Gastrocnemius medialis (tissue), 4 donors: ENCODE results near the gene PPP1R16B.

Experiments
- CTCF ChIP-seq, 5 experiments: fragments of 450-650 bp in 3 of 5; fragments of 200-600 bp in 2 of 5; sonication (generic) in 2 of 5; IDR thresholded peaks in 4 of 5; conservative IDR thresholded peaks in 1 of 5; 1 replicate in 4 of 5; 2 replicates in 1 of 5; pipeline ENCODE4 v1.5.1; 2016 to 2019; ENCODE audit warnings: antibody characterized with exemption in 5 of 5, mild to moderate bottlenecking in 3 of 5, moderate library complexity in 3 of 5
- POLR2A ChIP-seq, 2 donors: fragments of 450-650 bp; IDR thresholded peaks; one replicate each; pipeline ENCODE4 v1.6.1; 2017; ENCODE audit warnings: antibody characterized with exemption in 2 of 2, mild to moderate bottlenecking in 2 of 2, moderate library complexity in 2 of 2

- no peak for TF ChIP-seq CTCF (IDR thresholded peaks at IDR 0.05 in 4 of 5, conservative IDR thresholded peaks at IDR 0.05 in 1 of 5)
- TF ChIP-seq POLR2A (IDR thresholded peaks at IDR 0.05), result no peak
Measured at GRCh38 chr20:38839563-38839962, 34.1 kb downstream of the PPP1R16B start.
